AG08396 (cell line): ENCODE results near the gene FERMT3.

ENCODE experiments used
- DNase-seq: peaks from one replicate; pipeline ENCODE4 v3.0.0; 2012; ENCODE audit warnings: low spot score, mixed read lengths

The FERMT3 gene

DNA sequence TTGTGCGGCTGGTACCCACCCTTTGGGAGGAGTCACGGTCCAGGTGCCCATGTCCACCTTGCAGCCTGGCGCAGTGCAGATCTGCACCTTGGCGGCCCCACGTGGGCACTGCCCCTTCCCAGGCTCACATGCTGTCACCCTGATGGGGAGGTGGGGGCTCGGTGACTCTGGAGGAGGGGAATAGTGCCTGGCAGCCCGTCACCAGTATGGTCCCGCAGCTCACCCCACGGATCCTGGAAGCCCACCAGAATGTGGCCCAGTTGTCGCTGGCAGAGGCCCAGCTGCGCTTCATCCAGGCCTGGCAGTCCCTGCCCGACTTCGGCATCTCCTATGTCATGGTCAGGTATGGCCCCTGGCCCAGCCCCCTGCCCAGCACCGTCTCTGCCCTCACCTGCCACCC, 14.3 kb downstream of the FERMT3 start:
- DNase-seq, result no peak

DNA sequence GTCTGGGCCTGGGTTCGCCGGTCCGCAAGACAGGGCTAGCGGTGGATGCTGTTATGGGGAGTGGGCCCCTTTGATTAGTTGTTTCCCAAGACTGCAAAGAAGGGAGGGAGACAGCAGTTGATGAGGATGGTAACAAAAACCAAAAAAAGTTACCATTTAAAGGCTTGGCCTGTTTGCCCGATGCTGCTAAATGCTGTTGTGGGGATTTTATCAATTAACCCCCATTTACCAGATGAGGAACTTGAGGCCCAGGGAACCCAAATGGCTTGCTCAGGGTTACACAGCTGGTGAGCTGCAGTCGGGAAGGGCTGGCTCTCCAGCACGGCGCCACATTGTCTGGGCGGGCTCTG, 16.1 kb downstream of the FERMT3 start:
- no peak for DNase-seq

DNA sequence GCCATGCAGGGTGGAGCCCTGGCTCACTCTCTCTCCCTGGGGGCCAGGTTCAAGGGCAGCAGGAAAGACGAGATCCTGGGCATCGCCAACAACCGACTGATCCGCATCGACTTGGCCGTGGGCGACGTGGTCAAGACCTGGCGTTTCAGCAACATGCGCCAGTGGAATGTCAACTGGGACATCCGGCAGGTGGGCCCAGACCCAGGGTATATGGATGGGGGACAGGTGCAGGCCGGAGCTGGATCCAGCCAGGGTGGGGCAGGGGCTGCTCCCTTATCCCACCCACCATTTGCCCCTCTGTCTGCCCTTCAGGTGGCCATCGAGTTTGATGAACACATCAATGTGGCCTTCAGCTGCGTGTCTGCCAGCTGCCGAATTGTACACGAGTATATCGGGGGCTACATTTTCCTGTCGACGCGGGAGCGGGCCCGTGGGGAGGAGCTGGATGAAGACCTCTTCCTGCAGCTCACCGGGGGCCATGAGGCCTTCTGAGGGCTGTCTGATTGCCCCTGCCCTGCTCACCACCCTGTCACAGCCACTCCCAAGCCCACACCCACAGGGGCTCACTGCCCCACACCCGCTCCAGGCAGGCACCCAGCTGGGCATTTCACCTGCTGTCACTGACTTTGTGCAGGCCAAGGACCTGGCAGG, 16.6 kb downstream of the FERMT3 start:
- no peak for DNase-seq

DNA sequence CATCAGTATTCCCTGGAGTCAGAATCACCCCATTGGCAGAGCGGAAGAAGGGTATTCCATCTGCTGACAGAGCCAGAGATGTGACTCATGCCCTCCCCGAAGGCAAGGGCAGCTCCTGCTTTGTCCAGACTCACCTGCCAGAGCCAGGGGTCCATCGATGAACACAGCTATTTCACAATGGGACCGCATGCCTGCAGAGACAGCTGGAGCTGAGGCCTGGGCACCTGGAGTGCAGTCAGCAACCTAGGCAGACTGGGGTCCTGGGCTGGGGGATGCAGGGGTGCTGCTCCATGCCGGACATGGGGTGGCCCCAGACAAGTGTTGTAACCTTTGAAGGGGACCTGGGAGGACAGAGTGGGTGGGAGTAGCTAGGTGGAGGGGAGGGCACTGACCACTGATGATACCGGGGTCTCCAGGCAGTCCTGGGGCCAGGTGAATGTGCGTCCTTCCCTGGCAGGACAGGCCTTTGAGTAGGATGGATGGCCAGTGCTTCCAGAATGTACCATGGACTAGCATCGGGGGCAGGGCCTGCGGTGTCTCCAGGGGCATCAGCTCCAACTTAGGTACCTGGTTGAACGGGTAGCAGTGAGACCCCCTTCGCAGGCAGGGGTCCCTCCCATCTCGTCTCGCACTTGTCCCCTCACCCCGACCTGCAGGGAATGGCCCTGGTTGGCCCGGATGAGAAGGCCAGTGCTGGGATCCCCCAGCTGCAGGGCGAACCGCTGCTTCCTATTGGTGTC, 17.8 kb downstream of the FERMT3 start:
- no peak for DNase-seq

DNA sequence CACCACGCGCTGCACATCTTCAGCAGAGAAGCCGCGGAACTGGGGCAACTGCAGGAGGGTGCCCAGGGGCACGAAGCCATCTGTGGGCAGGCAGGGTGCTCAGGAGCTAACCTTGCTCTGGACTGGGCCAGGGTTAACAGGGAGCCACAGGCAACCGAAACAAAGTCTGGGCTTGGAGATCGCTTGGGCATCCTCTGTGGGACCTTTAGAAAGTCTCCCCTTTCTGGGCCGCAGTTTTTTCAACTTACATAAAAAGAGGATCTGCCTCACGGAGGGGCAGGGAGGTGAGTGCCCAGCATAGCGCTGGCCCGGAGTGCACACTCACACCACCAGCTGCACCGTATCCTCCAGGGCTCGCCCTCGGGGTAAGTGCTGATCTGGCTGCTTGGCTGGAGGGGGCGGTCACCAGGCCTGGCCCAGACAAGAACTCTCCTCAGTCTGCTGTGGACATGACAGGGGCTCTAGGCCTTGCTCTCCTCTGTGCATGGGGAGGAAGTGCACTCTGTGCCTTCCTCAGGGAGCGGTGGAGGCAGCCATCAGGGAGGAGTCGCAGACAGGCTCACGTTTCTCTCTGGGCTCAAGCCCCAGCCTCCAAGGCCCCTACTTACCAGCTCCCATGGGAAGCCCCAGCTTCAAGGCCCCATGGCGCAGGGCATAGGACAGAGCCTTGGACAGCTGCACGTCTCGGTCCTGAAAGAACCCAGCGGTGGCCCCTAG, 18.5 kb downstream of the FERMT3 start:
- DNase-seq, result no peak

DNA sequence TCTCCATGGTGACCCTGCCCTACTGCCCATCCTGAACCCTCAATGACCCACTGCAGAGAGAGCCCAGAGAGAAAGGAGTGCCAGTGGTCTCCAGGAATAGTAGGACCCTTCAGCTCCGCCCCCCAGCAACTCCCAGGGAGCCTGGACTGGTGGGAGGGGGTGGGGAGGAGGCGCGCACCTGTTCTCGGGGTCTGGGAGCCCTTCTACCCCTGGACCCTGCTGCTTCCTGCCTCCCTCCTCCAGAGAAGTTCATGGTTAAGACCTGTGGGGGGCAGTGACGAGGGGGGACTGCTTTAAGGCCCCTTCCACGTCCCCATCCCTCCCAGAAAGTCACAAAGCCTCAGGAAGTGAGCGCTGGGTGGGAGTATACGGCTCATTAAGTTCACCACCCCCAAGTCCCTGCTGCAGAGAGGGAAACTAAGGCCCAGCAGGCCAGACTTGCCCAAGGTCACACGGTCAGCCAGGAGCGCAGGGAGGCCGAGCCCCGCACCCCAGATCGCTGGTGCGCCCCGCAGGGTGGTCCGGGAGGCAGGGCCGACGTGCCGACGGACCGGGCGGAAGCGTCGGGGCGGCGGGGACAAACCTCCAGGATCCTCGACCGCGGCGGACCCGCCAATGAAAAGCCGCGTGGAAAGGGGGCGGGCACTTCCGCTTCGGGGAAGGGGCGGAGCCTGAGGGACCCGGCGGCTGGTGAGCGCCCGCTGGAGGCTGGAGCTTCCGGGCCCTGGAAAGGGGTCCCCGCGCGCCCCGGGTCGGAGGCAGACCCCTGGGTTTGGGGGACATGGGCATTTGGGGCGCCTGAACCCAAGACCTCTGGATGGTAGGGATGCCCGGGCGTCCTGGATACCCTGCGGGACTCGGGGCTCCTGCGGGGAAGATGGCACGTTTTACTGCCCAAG, 19.3 kb downstream of the FERMT3 start, which contains the start of the genes NUDT22 and TRPT1:
Gene NUDT22 (plus strand): TSS at position 667 of the 899 bp plus-strand sequence. CDS start 379 bp downstream, outside the sequence.
Gene TRPT1 (minus strand): TSS at position 579 of the 899 bp plus-strand sequence. CDS start 326 bp downstream, at position 253.
- DNase-seq, result peak; percentile 96

GRCh38 chr11:64226507-64227051, 20.1 kb downstream of the FERMT3 start:
- peak; percentile 46 for DNase-seq

DNA sequence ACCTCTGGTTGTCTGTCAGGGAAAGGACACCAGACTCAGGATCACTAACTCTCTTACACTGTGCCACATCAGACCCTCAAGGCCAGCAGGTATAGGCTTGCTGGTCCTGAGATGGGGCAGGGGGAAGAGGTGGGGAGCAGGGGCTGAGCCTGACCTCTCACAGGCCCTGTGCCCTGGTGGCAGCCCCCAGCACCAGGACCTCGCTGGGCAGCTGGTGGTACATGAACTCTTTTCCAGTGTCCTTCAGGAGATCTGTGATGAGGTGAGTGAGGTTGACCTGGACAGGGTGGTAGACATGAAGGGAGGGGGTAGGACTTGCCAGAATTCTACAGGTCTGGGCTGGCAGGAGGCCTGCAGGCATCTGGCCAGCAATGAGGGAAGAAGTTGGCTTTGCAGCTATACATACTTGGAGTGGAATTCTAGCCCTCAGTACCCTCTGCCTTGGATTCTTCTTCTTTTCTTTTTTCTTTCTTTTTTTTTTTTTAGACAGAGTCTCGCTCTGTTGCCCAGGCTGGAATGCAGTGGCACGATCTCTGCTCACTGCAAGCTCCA, 21.0 kb downstream of the FERMT3 start:
- no peak for DNase-seq

GRCh38 chr11:64229090-64229743, 22.7 kb downstream of the FERMT3 start:
- no peak for DNase-seq

- no peak for DNase-seq
These were observed 23.2 kb downstream of the FERMT3 start for GRCh38 chr11:64229744-64230170.

- DNase-seq, result peak; percentile 86
These were observed 23.9 kb downstream of the FERMT3 start, which contains the start of gene DNAJC4 for GRCh38 chr11:64230171-64230984. TSS of gene DNAJC4 (plus strand) at chr11:64230548. CDS start at chr11:64230855, 307 bp downstream.

GRCh38 chr11:64230985-64231365, 24.5 kb downstream of the FERMT3 start:
- no peak for DNase-seq

- DNase-seq, result no peak
These were observed 25.0 kb downstream of the FERMT3 start for GRCh38 chr11:64231546-64231945.

DNA sequence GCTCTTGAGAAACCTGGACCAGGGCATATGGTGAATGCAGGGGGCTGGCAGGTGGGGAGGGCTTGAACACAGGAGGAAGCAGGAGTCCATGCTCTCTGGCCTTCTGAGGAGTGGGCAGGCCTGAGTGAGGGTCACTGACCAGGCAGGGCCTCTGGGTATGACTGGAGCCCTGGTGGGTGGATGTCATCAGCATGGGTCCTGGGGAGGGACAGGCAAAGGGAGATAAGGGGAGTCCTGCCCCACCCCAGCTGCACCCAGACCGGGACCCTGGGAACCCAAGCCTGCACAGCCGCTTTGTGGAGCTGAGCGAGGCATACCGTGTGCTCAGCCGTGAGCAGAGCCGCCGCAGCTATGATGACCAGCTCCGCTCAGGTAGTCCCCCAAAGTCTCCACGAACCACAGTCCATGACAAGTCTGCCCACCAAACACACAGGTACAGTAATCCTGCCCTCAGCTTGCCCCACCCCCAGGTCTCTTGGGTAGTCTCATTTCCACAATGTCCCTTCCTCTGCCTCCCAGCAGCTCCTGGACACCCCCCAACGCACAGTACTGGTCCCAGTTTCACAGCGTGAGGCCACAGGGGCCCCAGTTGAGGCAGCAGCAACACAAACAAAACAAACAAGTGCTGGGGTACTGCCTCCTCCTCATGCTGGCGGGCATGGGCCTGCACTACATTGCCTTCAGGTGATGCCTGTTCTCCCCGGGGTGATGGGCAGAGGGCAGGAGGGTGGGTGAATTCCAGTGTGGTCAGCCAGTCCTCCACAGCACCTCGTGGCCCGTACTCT, 25.9 kb downstream of the FERMT3 start:
- no peak for DNase-seq

GRCh38 chr11:64232967-64233315, 26.4 kb downstream of the FERMT3 start:
- no peak for DNase-seq

- DNase-seq, result peak; percentile 84
These were observed 27.5 kb downstream of the FERMT3 start, which contains the start of gene VEGFB for GRCh38 chr11:64233913-64234586. TSS of gene VEGFB (plus strand) at chr11:64234584. CDS start at chr11:64234834, 250 bp downstream.

DNA sequence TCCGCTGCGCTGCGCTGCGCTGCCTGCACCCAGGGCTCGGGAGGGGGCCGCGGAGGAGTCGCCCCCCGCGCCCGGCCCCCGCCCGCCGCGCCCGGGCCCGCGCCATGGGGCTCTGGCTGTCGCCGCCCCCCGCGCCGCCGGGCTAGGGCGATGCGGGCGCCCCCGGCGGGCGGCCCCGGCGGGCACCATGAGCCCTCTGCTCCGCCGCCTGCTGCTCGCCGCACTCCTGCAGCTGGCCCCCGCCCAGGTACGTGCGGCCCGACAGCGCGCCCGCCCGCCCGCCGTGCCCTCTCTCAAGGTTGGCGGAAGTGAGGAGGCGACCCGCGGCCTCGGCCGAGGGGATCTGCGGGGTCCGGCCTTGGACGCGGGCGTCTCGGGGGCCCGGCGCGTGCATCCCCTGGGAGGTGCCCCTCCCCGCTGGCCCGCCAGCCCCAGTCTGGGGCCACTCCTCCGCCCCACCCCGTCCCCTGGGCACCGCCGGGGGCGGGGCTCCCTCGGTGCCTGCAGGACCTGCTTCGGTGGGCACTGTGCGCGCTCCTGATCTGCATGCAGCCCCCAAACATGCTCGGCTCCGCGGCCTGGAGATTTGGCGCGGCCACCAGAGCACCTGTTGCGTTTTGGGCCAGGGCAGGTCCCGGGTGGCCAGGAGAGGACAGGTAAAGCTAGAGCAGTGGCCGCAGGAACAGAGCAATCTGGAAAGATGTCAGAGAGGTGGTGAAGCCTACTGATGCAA, 28.3 kb downstream of the FERMT3 start:
- DNase-seq, result peak; percentile 53
